Endothelial cell of umbilical vein (primary cell): ENCODE measurements around the gene COX7A2. TPM values are rescaled to one million over a fixed set of nuclear protein-coding genes. Genes with fewer than 3 reads are reported as not detected.

Experiments used
- BruUV-seq: library from RNA; stranded (reverse); fragments of 400-500 nt; replicated peaks from 2 replicates; lab custom pipeline; 2021; lab: Mats Ljungman, UMichigan
- CTCF ChIA-PET: fragments of 300-600, 350-600 bp; sonication (Branson Sonifier 250); formaldehyde crosslinking; loops from one replicate; lab custom pipeline; 2021; ENCODE audit warnings: antibody characterized with exemption, inconsistent platforms; lab: Charles Lee
- POLR2A ChIA-PET: fragments of 300-600, 350-600 bp; sonication (Branson Sonifier 250); formaldehyde crosslinking; loops from one replicate; lab custom pipeline; 2021; ENCODE audit warnings: antibody characterized with exemption, inconsistent platforms; lab: Charles Lee
- DNase-seq: peaks from one replicate; pipeline ENCODE4 v3.0.0-alpha.2; 2011; ENCODE audit warnings: low read depth, low spot score
- FAIRE-seq: peaks from 2 replicates; lab custom pipeline; 2011; peaks lifted over from hg19 to GRCh38; lab: Jason Lieb, UNC
- H2AFZ ChIP-seq: 2 replicates; pipeline ENCODE4 v1.6.0; 2012; ENCODE audit warnings: low read depth, low read length, control low read depth, inconsistent platforms
- H3K27ac ChIP-seq: 2 replicates; pipeline ENCODE4 v1.5.1; 2011; ENCODE audit warnings: low read depth, mild to moderate bottlenecking, control low read depth, low read length, moderate library complexity; ENCODE audit not compliant: insufficient read depth
- H3K27me3 ChIP-seq, 2 experiments: 2 replicates each; pipeline versions ENCODE4 v1.6.0 to v1.6.1; 2011; ENCODE audit warnings: low read length in 2 of 2, mixed read lengths in 1 of 2; ENCODE audit not compliant: control insufficient read depth in 2 of 2, insufficient read depth in 2 of 2
- H3K36me3 ChIP-seq, 2 experiments: 2 replicates in 1 of 2; 3 replicates in 1 of 2; pipeline ENCODE4 v1.5.1; 2011; ENCODE audit warnings: low read length in 2 of 2, mild to moderate bottlenecking in 1 of 2, moderate library complexity in 1 of 2; ENCODE audit not compliant: control insufficient read depth in 2 of 2, insufficient read depth in 2 of 2; ENCODE audit errors: extremely low read depth in 1 of 2
- H3K4me1 ChIP-seq: 3 replicates; pipeline ENCODE4 v1.5.1; 2011; ENCODE audit warnings: mild to moderate bottlenecking, low read length; ENCODE audit not compliant: control insufficient read depth, insufficient read depth; ENCODE audit errors: extremely low read depth
- H3K4me2 ChIP-seq: 2 replicates; pipeline ENCODE4 v1.6.1; 2011; ENCODE audit warnings: low read length, control low read depth, mixed read lengths; ENCODE audit not compliant: insufficient read depth
- H3K4me3 ChIP-seq, 3 experiments: fragments of 200-600 bp in 1 of 3; sonication (generic), shearing (Covaris generic) in 1 of 3; replicated peaks in 1 of 3; 2 replicates each; pipeline ENCODE4 v1.5.1; 2011 to 2016; ENCODE audit warnings: control low read depth in 3 of 3, low read length in 3 of 3, mild to moderate bottlenecking in 2 of 3, inconsistent platforms in 1 of 3, low read depth in 1 of 3, moderate library complexity in 1 of 3; ENCODE audit not compliant: insufficient read depth in 1 of 3
- H3K79me2 ChIP-seq: 2 replicates; pipeline ENCODE4 v1.6.0; 2012; ENCODE audit warnings: low read length, inconsistent platforms; ENCODE audit not compliant: control insufficient read depth, insufficient read depth
- H3K9ac ChIP-seq: replicated peaks from 2 replicates; pipeline ENCODE3; 2011; ENCODE audit warnings: low read length, control low read depth; ENCODE audit not compliant: insufficient read depth; ENCODE audit errors: extremely low read depth
- H3K9me1 ChIP-seq: replicated peaks from 3 replicates; pipeline ENCODE4 v1.6.0; 2011; ENCODE audit warnings: mild to moderate bottlenecking, low read length; ENCODE audit not compliant: control insufficient read depth, insufficient read depth; ENCODE audit errors: extremely low read depth
- H3K9me3 ChIP-seq: replicated peaks from 2 replicates; pipeline ENCODE4 v1.5.1; 2012; ENCODE audit warnings: low read length, inconsistent platforms; ENCODE audit not compliant: control insufficient read depth, insufficient read depth
- H4K20me1 ChIP-seq: replicated peaks from 2 replicates; pipeline ENCODE3; 2011; ENCODE audit warnings: mild to moderate bottlenecking, low read length; ENCODE audit not compliant: control insufficient read depth, insufficient read depth; ENCODE audit errors: extremely low read depth
- CTCF ChIP-seq, 2 donors: IDR thresholded peaks; 1 replicate in 1 of 2; 2 replicates in 1 of 2; pipeline ENCODE4 v1.5.1; 2011; ENCODE audit warnings: low read length in 2 of 2, mild to moderate bottlenecking in 2 of 2, moderate library complexity in 2 of 2, control low read depth in 1 of 2, inconsistent platforms in 1 of 2, low read depth in 1 of 2; ENCODE audit not compliant: insufficient read depth in 1 of 2; ENCODE audit errors: extremely low read depth in 1 of 2
- EZH2 ChIP-seq: IDR thresholded peaks from 2 replicates; pipeline ENCODE4 v1.6.1; 2012; ENCODE audit warnings: borderline replicate concordance, low read depth, mild to moderate bottlenecking, moderate library complexity, low read length, inconsistent platforms; ENCODE audit not compliant: severe bottlenecking
- FOS ChIP-seq: IDR thresholded peaks from 2 replicates; pipeline ENCODE4 v1.6.1; 2011; ENCODE audit warnings: mild to moderate bottlenecking, low read length, moderate library complexity, borderline replicate concordance; ENCODE audit not compliant: insufficient read depth
- GATA2 ChIP-seq: IDR thresholded peaks from 2 replicates; pipeline ENCODE4 v1.7.0; 2011; ENCODE audit warnings: low read depth, mild to moderate bottlenecking, moderate library complexity, mixed read lengths, low read length; ENCODE audit not compliant: insufficient read length, insufficient read depth
- JUN ChIP-seq: IDR thresholded peaks from 2 replicates; pipeline ENCODE4 v1.6.1; 2011; ENCODE audit warnings: borderline replicate concordance, low read depth; ENCODE audit not compliant: insufficient read length, insufficient read depth
- MAX ChIP-seq: IDR thresholded peaks from 2 replicates; pipeline ENCODE4 v1.6.1; 2011; ENCODE audit not compliant: insufficient read depth, insufficient read length
- MYC ChIP-seq: IDR thresholded peaks from one replicate; pipeline ENCODE4 v1.6.1; 2011; ENCODE audit warnings: mild to moderate bottlenecking, low read depth, low read length
- POLR2A ChIP-seq: IDR thresholded peaks from 2 replicates; pipeline ENCODE4 v1.6.1; 2012; ENCODE audit warnings: low read depth, mild to moderate bottlenecking, control low read depth, low read length
- POLR2AphosphoS5 ChIP-seq: IDR thresholded peaks from 2 replicates; pipeline ENCODE4 v1.6.1; 2012; ENCODE audit warnings: low read depth, mild to moderate bottlenecking, control low read depth, low read length, moderate library complexity; ENCODE audit not compliant: insufficient read depth
- dilution Hi-C: fragments of 300-500 bp; cut with MboI; formaldehyde crosslinking; loops from one replicate; pipeline ENCODE4 v1.15.0; 2019; ENCODE audit warnings: low sequenced_read_pairs; ENCODE audit not compliant: extremely low pct_ligation_motif_present
- intact Hi-C: fragments of 100-400 bp; cut with micrococcal nuclease; formaldehyde crosslinking; loops from one replicate; pipeline ENCODE4 v1.10.0; 2022
- polyA plus RNA-seq, 4 experiments: library from polyadenylated mRNA; depleted of rRNA in 3 of 4; stranded (reverse) in 3 of 4; unstranded in 1 of 4; fragments of >200 nt; gene quantifications; 2 replicates each; pipeline versions ENCODE4 v1.2.1 to v1.2.3, GENCODE V29; 2011 to 2012; ENCODE audit warnings: missing spikeins in 1 of 4
- total RNA-seq: library from RNA; stranded (reverse); gene quantifications from 2 replicates; pipeline ENCODE4 v1.2.3, GENCODE V29; 2021

COX7A2 gene
- total and polyA plus RNA-seq, 2 donors (not counting 3 experiments of a cell fraction or from before 2014, with no cell fraction given), result 254 to 426 TPM

GRCh38 chr6:75222261-75222660 is 21.3 kb downstream of the COX7A2 start:
- Histone ChIP-seq H3K4me1 (peaks cover 8% of the 10 kb centered on the region), H2AFZ (no peak overlapping the region), H3K36me3 (no peaks in the 10 kb centered on the region), H4K20me1 (no peaks in the 10 kb centered on the region), H3K27me3 (peaks cover 4 to 10% of the 10 kb centered on the region in 2 experiments), H3K4me3 (no peak overlapping the region), H3K79me2 (no peaks in the 10 kb centered on the region), H3K27ac (no peak overlapping the region), H3K9ac (no peak overlapping the region), H3K9me1 (no peaks in the 10 kb centered on the region), H3K4me2 (no peak overlapping the region), H3K9me3 (no peaks in the 10 kb centered on the region)
- ChIA-PET CTCF (no interaction called here), POLR2A (no interaction called here)
- intact Hi-C loops, result no loop called here
- FAIRE-seq (no peak), DNase-seq (no peak)
- no peak for TF ChIP-seq FOS
- no peak for TF ChIP-seq MAX
- TF ChIP-seq MYC, result no peak
- no peak for TF ChIP-seq EZH2
- TF ChIP-seq GATA2, result no peak
- TF ChIP-seq POLR2A, result no peak
- no peak for TF ChIP-seq POLR2AphosphoS5
- no peak for TF ChIP-seq CTCF (IDR thresholded peaks at IDR 0.05; ENCODE audit: extremely low read depth in 1 of 2, insufficient read depth in 1 of 2, low read depth in 1 of 2, low read length in 2 of 2)
- TF ChIP-seq JUN, result no peak
- dilution Hi-C loops, result no loop called here
- BruUV-seq, result no TSS peak
